ENCODE measurements around the gene DCAF15. TPM values are rescaled to one million over a fixed set of nuclear protein-coding genes. Genes with fewer than 3 reads are reported as not detected.

Gene DCAF15
- total RNA-seq, 2 experiments from 2014 or later = 55.8 to 61.6 TPM

- intact Hi-C loops (cut with DNase I, micrococcal nuclease) = no loop called here
- Mint-ChIP-seq H3K27me3 (peaks cover 3% of the 10 kb centered on the region), H3K9me3 (ENCODE audit: low read depth) (no peaks in the 10 kb centered on the region), H3K4me1 (peaks cover 1% of the 10 kb centered on the region), H3K36me3 (ENCODE audit: low read depth) (peaks cover 7% of the 10 kb centered on the region), H3K27ac (no peak overlapping the region), H3K4me3 (no peak overlapping the region)
- DNase-seq = no peak
- ATAC-seq = no peak
- ChIA-PET CTCF (interaction anchor here (1.5 kb wide), 1 partner anchor 9 kb away, joined by 4 read pairs; no protein-coding TSS in a partner anchor), POLR2A (interaction anchor here (0.6 kb wide), 1 partner anchor 87 kb away, joined by 3 read pairs; no protein-coding TSS in a partner anchor)
Measured at GRCh38 chr19:13931391-13932148, 20.7 kb upstream of the DCAF15 start.

- Mint-ChIP-seq H3K36me3 (ENCODE audit: low read depth) (peaks cover 6% of the 10 kb centered on the region), H3K4me1 (peaks cover 1% of the 10 kb centered on the region), H3K27me3 (peaks cover 3% of the 10 kb centered on the region), H3K9me3 (ENCODE audit: low read depth) (no peaks in the 10 kb centered on the region), H3K4me3 (no peak overlapping the region), H3K27ac (no peak overlapping the region)
- POLR2A ChIA-PET = interaction anchor here (0.6 kb wide), 1 partner anchor 86 kb away, joined by 3 read pairs; no protein-coding TSS in a partner anchor
- CTCF ChIA-PET = interaction anchor here (0.6 to 1.5 kb wide), 3 partner anchors 9 to 158 kb away, joined by 3 to 4 read pairs (median 3); partner anchors contain the start of gene C19orf53
- ATAC-seq (no peak), DNase-seq (no peak)
- intact Hi-C loops (cut with DNase I, micrococcal nuclease) = no loop called here
Measured at GRCh38 chr19:13932149-13932637, 20.1 kb upstream of the DCAF15 start.

- ChIA-PET CTCF (interaction anchor here (0.6 kb wide), 2 partner anchors 140 to 159 kb away, joined by 3 read pairs; partner anchors contain the start of gene C19orf53), POLR2A (interaction anchor here (0.6 kb wide), 1 partner anchor 9 kb away, joined by 3 read pairs; no protein-coding TSS in a partner anchor)
- H3K36me3 Mint-ChIP-seq (ENCODE audit: low read depth) = peaks cover 4% of the 10 kb centered on the region
- H3K27ac Mint-ChIP-seq = no peak overlapping the region
- ATAC-seq = no peak
- no peak overlapping the region for H3K4me3 Mint-ChIP-seq
- intact Hi-C loops (cut with DNase I, micrococcal nuclease) = no loop called here
- H3K9me3 Mint-ChIP-seq (ENCODE audit: low read depth) = no peaks in the 10 kb centered on the region
- peaks cover 1% of the 10 kb centered on the region for H3K4me1 Mint-ChIP-seq
- no peak for DNase-seq
- peaks cover 6% of the 10 kb centered on the region for H3K27me3 Mint-ChIP-seq
Measured at GRCh38 chr19:13932911-13933393, 19.4 kb upstream of the DCAF15 start.

- Mint-ChIP-seq H3K27me3 (peaks cover 6% of the 10 kb centered on the region), H3K4me1 (peaks cover 1% of the 10 kb centered on the region), H3K27ac (no peak overlapping the region), H3K9me3 (ENCODE audit: low read depth) (no peaks in the 10 kb centered on the region), H3K4me3 (no peak overlapping the region), H3K36me3 (ENCODE audit: low read depth) (no peaks in the 10 kb centered on the region)
- POLR2A ChIA-PET = no interaction called here
- ATAC-seq (no peak), DNase-seq (no peak)
- intact Hi-C loops (cut with DNase I, micrococcal nuclease) = no loop called here
- CTCF ChIA-PET = no interaction called here
Measured at GRCh38 chr19:13934785-13935109, 17.6 kb upstream of the DCAF15 start.

GRCh38 chr19:13935765-13936510 lies 16.4 kb upstream of the DCAF15 start:
- no peak overlapping the region for H3K27ac Mint-ChIP-seq
- H3K4me3 Mint-ChIP-seq = no peak overlapping the region
- H3K36me3 Mint-ChIP-seq (ENCODE audit: low read depth) = no peaks in the 10 kb centered on the region
- peaks cover 6% of the 10 kb centered on the region for H3K27me3 Mint-ChIP-seq
- intact Hi-C loops (cut with DNase I, micrococcal nuclease) = no loop called here
- ChIA-PET CTCF (no interaction called here), POLR2A (interaction anchor here (0.6 kb wide), 2 partner anchors 11 to 26 kb away, joined by 4 to 9 read pairs; no protein-coding TSS in a partner anchor)
- H3K9me3 Mint-ChIP-seq (ENCODE audit: low read depth) = no peaks in the 10 kb centered on the region
- peaks cover 1% of the 10 kb centered on the region for H3K4me1 Mint-ChIP-seq
- no peak for ATAC-seq
- no peak for DNase-seq

- CTCF ChIA-PET = no interaction called here
- H3K4me1 Mint-ChIP-seq = peaks cover 1% of the 10 kb centered on the region
Measured at GRCh38 chr19:13937479-13938300, 14.6 kb upstream of the DCAF15 start.

GRCh38 chr19:13938301-13939064 lies 13.8 kb upstream of the DCAF15 start, which contains the start of gene PODNL1:
TSS of gene PODNL1 (minus strand) at chr19:13938417. CDS start at chr19:13938181, 236 bp downstream.
- Mint-ChIP-seq H3K36me3 (ENCODE audit: low read depth) (no peaks in the 10 kb centered on the region), H3K27me3 (peaks cover 6% of the 10 kb centered on the region), H3K27ac (no peak within 1 kb of the TSS), H3K4me3 (no peak within 1 kb of the TSS), H3K9me3 (ENCODE audit: low read depth) (no peaks in the 10 kb centered on the region), H3K4me1 (peaks cover 1% of the 10 kb centered on the region)
- ATAC-seq = no peak
- DNase-seq = no peak
- intact Hi-C loops (cut with DNase I, micrococcal nuclease) = no loop called here
- ChIA-PET POLR2A (no interaction called here), CTCF (no interaction called here)

More at GRCh38 chr19:13937479-13938300, 14.6 kb upstream of the DCAF15 start:
- DNase-seq (no peak), ATAC-seq (no peak)
- Mint-ChIP-seq H3K27me3 (peaks cover 6% of the 10 kb centered on the region), H3K36me3 (ENCODE audit: low read depth) (no peaks in the 10 kb centered on the region), H3K9me3 (ENCODE audit: low read depth) (no peaks in the 10 kb centered on the region), H3K4me3 (no peak overlapping the region), H3K27ac (no peak overlapping the region)
- POLR2A ChIA-PET = no interaction called here
- intact Hi-C loops (cut with DNase I, micrococcal nuclease) = no loop called here

- intact Hi-C loops (cut with DNase I, micrococcal nuclease) = no loop called here
- no peak overlapping the region for H3K27ac Mint-ChIP-seq
- no peaks in the 10 kb centered on the region for H3K36me3 Mint-ChIP-seq (ENCODE audit: low read depth)
- ATAC-seq (no peak), DNase-seq (no peak)
- no peak overlapping the region for H3K4me3 Mint-ChIP-seq
- POLR2A ChIA-PET = interaction anchor here (0.6 kb wide), 1 partner anchor 9 kb away, joined by 3 read pairs; no protein-coding TSS in a partner anchor
- peaks cover 3% of the 10 kb centered on the region for H3K27me3 Mint-ChIP-seq
- no peaks in the 10 kb centered on the region for H3K9me3 Mint-ChIP-seq (ENCODE audit: low read depth)
- CTCF ChIA-PET = no interaction called here
- no peaks in the 10 kb centered on the region for H3K4me1 Mint-ChIP-seq
Measured at GRCh38 chr19:13942023-13942684, 10.2 kb upstream of the DCAF15 start.

GRCh38 chr19:13946414-13946813 lies 5.9 kb upstream of the DCAF15 start:
- DNase-seq (no peak), ATAC-seq (no peak)
- no peaks in the 10 kb centered on the region for H3K4me1 Mint-ChIP-seq
- H3K27me3 Mint-ChIP-seq = no peaks in the 10 kb centered on the region
- POLR2A ChIA-PET = no interaction called here
- CTCF ChIA-PET = interaction anchor here (0.6 kb wide), 1 partner anchor 740 kb away, joined by 3 read pairs; no protein-coding TSS in a partner anchor
- H3K36me3 Mint-ChIP-seq (ENCODE audit: low read depth) = no peaks in the 10 kb centered on the region
- no peaks in the 10 kb centered on the region for H3K9me3 Mint-ChIP-seq (ENCODE audit: low read depth)
- H3K4me3 Mint-ChIP-seq = no peak overlapping the region
- no peak overlapping the region for H3K27ac Mint-ChIP-seq
- intact Hi-C loops (cut with DNase I, micrococcal nuclease) = no loop called here

- ATAC-seq = no peak
- Mint-ChIP-seq H3K27ac (no peak overlapping the region), H3K4me1 (peaks cover 16% of the 10 kb centered on the region), H3K4me3 (no peak overlapping the region), H3K36me3 (ENCODE audit: low read depth) (peaks cover 9% of the 10 kb centered on the region), H3K9me3 (ENCODE audit: low read depth) (no peaks in the 10 kb centered on the region), H3K27me3 (no peaks in the 10 kb centered on the region)
- no peak for DNase-seq
- POLR2A ChIA-PET = interaction anchor here (0.6 kb wide), 1 partner anchor 522 kb away, joined by 6 read pairs; no protein-coding TSS in a partner anchor
- CTCF ChIA-PET = interaction anchor here (0.6 to 1.1 kb wide), 3 partner anchors 98 to 123 kb away, joined by 3 read pairs; no protein-coding TSS in a partner anchor
- intact Hi-C loops (cut with DNase I, micrococcal nuclease) = loop anchor here in 1 of 2 experiments (5.0 kb wide), 4 partner anchors 36 to 96 kb away; partner anchors contain the start of gene IL27RA
Measured at GRCh38 chr19:13951043-13951442, 1.3 kb upstream of the DCAF15 start.
